Kidney epithelial cell (primary cell): ENCODE results near the gene CHRNA4. TPM values are rescaled to one million over a fixed set of nuclear protein-coding genes. Genes with fewer than 3 reads are reported as not detected.

Experiments used
- DNase-seq: peaks from one replicate; pipeline ENCODE4 v3.0.0-alpha.2; 2010; ENCODE audit warnings: low read depth
- H3K27me3 ChIP-seq: 2 replicates; pipeline ENCODE4 v1.6.0; 2011; ENCODE audit warnings: low read length; ENCODE audit not compliant: control insufficient read depth, insufficient read depth
- H3K36me3 ChIP-seq: 2 replicates; pipeline ENCODE4 v1.5.1; 2011; ENCODE audit warnings: low read length; ENCODE audit not compliant: control insufficient read depth, insufficient read depth
- H3K4me3 ChIP-seq: 2 replicates; pipeline ENCODE4 v1.5.1; 2011; ENCODE audit warnings: low read depth, mild to moderate bottlenecking, control low read depth, low read length
- CTCF ChIP-seq: IDR thresholded peaks from 2 replicates; pipeline ENCODE4 v1.5.1; 2011; ENCODE audit warnings: mild to moderate bottlenecking, moderate library complexity, low read length, control low read depth, inconsistent platforms; ENCODE audit not compliant: insufficient read depth, poor library complexity, severe bottlenecking
- total RNA-seq: library from RNA; depleted of rRNA; stranded (reverse); fragments of >200 nt; gene quantifications from 2 replicates; pipeline ENCODE4 v1.2.3, GENCODE V29; 2015

CHRNA4 gene
- total RNA-seq, 1 donor from 2014 or later, result not detected

- DNase-seq, result no peak
- no peak overlapping the region for H3K4me3 ChIP-seq
- TF ChIP-seq CTCF, result no peak
- H3K36me3 ChIP-seq, result no peaks in the 10 kb centered on the region
- peaks cover 20% of the 10 kb centered on the region for H3K27me3 ChIP-seq
Observed at GRCh38 chr20:63346131-63347080, 14.7 kb downstream of the CHRNA4 start.

DNA sequence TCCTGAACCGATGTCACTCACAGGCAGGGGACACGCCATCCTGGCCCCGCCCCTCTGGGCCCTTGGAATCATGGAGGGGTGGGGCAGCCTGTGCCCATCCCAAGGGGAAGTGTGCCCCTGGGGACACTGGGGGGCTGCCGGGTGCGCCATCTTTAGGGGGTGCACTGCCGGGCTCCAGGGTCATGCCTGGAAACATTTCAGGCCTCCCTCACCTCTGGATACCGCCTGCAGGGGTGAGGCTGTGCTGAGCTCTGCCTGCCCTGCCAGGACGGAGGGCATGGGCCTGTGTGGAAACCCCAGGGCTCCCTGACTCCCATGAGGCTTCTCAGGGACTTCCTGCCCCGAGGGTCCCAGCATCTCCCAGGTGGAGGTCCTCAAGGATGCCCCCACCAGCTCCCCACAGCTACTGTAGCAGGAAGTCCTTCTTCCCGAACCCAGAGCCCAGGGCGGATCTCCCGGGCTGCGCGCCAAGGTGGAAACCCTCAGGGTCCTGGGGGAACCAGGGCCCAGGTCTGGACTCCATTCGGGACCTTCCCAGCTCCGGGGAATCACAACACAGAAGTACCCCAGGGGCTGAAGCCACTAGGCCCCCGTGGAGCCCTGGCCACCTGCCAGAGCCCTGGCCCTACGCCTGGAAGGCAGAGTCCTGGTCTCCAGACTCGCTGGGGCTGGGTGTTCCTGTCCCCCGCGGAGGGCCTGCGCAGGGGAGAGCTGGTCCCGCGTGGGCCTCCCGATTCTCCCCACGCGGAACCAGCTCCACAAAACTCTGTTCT, 15.6 kb downstream of the CHRNA4 start:
- Histone ChIP-seq H3K27me3 (peaks cover 20% of the 10 kb centered on the region), H3K36me3 (no peaks in the 10 kb centered on the region), H3K4me3 (no peak overlapping the region)
- TF ChIP-seq CTCF, result no peak
- no peak for DNase-seq

- TF ChIP-seq CTCF, result no peak
- peaks cover 20% of the 10 kb centered on the region for H3K27me3 ChIP-seq
- H3K4me3 ChIP-seq, result no peak overlapping the region
- no peak for DNase-seq
- no peaks in the 10 kb centered on the region for H3K36me3 ChIP-seq
Observed at GRCh38 chr20:63344616-63345327, 16.4 kb downstream of the CHRNA4 start.

DNA sequence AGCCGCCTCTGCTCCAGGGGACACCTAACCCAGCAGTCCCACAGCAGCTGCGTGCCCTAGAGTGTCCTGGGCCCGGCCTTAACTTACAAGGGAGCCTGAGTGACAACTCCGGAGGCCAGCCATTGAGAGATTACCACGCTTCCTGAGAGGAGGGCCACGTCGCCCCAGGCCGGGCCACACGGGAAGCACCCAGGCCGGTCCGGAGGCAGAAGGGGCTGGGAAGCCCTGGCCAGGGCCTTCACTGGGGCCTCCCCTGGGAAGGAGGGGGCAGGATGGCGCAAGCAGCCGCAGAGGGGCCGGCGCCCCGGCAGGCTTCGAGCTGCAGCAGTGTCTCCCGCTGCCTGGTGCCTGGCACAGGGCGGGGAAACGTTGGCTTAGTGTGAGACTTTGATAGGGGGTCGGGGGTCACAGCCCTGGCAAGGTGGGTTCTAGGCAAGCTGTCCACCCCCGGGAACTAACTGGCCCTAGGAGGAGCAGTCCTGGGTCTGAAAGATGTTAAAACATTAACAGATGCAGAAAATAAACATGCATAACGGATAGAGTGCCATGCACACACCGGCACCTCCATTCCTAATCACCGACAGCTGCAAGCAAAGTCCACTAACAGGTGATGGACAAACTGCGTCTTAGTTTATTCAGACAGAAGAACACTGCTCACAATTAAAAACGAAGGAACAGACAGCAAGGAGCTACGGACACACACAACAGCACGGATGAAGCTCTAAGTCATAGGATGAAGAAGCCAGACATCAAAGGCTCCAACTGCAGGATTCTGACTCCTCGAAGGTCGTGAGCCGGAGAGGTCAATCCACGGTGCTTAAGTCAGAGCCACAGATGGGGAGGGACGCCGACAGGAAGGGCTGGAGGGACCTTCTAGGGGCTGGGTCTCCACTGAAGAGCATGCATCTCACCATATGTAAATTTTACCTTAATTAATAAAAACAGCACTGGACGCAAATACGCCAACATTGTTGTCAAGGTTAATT, 17.4 kb downstream of the CHRNA4 start:
- Histone ChIP-seq H3K4me3 (no peak overlapping the region), H3K36me3 (no peaks in the 10 kb centered on the region), H3K27me3 (peaks cover 20% of the 10 kb centered on the region)
- no peak for TF ChIP-seq CTCF
- DNase-seq, result no peak
